Renal cortical epithelial cell (primary cell): ENCODE measurements around the gene SLC8A3. TPM values are rescaled to one million over a fixed set of nuclear protein-coding genes. Genes with fewer than 3 reads are reported as not detected.

Experiments used
- DNase-seq: peaks from one replicate; pipeline ENCODE4 v3.0.0-alpha.2; 2011; ENCODE audit warnings: low read depth
- total RNA-seq: library from RNA; depleted of rRNA; stranded (reverse); fragments of >200 nt; gene quantifications from 2 replicates; pipeline ENCODE4 v1.2.3, GENCODE V29; 2014

SLC8A3 gene
- total RNA-seq, 1 donor from 2014 or later: 0.15 TPM

DNA sequence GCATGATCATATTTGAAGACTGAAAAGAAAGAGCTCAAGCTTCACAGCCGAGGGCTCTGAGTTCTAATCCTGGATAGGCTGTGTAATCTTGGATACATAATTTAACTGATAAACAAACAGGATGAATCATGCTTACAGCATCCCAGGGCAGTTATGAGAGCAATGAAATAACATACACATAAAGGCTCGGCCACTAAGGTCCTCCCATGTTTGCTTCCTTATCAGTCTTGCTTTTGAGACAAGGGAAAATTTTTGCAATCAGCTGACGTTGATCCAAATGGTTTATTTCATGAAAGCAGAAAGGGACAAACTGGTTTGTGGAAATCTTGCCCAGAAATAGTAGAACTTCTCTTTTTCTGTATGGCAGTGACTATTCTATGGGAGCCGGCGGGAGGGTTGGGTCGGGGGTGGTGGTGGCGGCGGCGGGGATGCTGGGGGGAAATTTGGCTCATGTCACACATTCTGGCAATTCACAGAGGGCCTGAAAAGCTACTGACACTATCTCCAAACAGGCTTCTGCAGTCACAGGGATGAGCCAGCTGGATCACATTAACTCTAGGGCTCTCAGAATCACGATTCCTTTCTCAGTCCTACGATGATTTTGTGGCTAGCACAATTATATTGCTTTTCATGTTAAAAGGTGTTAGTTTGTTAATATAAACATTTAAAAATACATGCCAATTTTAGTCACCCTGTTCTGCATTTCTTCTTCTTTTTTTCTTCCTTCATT, 124.5 kb downstream of the SLC8A3 start:
- no peak for DNase-seq

DNA sequence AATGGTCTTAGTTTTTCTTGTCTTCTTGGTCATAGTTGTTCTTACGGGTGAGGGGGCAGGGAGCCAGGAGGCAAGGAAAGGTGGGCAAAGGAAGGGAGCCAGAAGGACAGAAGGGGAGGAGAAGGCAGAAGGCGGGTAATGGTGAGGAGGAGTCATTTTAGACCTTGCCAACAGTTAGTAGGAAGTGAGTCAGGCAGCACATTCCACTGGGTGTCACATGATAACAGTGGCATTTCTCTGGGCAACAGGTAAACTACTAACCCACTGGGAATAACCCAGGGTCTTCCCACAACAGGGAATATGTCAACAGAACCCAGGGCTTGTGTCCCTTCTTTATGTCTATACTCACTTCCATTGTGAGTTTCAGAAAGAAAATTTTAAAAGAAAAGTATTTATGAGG, 127.6 kb downstream of the SLC8A3 start:
- peak; percentile 52 for DNase-seq

DNA sequence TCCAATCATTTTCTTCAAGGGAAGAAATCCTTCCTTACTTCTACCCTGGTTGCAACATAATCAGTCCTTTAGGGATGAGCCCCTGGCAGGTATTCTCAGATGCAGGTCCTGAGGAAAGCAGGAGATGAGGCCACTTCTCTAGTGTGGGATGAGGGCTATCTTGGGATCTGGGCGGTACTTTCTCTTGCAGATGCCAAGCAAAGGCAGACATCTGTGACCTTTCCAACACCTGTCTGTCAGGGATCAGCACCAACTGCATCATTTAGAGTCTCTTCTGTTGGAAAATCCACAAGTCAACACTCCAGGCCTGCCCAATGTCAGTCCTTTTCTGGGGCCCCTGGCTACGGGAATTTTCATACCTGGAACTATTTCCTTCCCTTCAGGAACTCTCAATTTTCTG, 129.2 kb downstream of the SLC8A3 start:
- no peak for DNase-seq

DNA sequence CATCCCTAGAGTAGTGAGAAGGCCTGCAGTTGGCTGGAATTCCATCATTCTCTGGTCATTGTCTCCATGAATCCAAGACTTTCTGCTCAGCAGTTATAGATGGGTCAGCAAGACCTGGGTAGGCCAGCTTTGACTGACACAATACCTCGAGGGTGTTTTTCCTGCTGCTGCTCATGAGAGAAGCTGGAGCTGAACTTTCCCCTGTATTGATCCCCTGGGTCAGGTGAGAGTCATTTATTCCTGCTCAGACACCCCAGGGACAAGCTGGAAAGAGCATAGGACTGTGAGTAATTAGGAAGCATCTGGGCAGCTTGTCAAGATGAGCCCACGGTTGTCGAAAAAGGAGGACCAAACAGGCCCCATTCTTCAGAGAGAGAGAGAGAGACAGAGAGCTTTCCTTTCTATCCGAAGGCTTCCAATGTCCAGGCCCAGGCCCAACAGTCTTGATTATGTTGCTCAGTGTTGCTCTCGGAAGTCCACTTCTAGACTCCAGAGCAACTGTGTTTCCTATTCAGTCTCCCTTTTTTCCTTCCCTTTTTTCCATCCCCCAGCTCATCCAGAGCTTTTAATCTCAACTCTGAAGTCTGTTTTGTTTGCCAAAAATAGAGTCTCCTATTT, 131.1 kb downstream of the SLC8A3 start:
- DNase-seq: no peak

DNA sequence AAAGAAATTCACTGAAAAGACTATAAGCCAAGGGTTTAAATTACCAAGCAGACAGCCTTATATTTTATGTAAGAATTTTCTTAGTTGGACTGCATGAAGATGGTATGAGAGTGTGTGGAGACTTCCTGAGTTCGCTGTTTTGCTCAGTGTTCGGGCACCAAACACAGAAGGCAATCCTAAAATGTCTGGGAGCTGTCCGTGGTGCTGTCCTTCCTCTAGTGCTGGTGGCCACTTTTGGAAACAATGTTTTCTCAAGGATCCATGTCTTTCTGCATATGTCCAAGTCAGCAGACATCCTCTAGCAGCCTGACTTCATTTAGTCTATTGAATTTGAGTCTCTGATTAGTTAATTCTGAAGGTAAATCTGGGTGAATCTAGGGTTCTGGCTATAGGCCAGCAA, 135.8 kb downstream of the SLC8A3 start:
- peak; percentile 10 for DNase-seq

DNA sequence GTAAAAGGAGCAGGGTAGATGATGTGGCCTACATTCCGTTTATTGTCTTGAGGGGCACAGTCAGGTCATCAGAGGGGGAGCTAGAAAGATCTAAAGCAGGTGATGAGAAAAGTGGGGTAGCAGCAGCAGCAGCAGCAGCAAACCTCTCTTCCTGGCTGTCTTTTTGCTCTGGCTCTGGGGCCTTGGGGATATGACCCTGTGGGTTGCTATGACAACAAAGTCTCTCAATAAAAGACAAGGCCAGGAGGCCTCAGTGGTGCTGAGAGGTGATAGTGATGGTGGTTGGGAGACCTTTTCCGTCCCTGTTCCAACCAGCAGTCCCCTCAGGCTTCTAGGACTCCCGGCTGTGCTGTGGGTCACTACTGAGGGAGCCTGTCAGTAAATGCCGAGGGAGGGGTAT, 138.6 kb downstream of the SLC8A3 start:
- no peak for DNase-seq

DNA sequence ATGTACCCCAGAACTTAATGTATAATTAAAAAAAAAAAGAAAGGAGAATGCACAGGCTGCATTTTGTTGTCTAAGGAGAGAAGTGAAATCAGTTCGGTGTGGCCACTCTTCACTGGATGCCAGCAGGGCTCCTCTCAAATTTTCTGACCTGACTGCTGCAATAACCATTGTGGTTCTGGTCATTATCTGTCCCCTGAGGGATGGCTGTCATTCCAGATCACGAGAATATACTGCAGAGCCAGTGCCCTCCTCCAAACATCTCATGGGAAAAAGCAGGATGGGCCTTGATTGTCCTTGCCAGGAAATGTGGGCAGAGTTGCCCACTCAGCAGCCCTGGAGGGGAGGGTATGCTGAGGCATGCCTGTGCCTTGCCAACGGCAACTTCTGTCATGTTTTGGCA, 139.1 kb downstream of the SLC8A3 start:
- DNase-seq: no peak

DNA sequence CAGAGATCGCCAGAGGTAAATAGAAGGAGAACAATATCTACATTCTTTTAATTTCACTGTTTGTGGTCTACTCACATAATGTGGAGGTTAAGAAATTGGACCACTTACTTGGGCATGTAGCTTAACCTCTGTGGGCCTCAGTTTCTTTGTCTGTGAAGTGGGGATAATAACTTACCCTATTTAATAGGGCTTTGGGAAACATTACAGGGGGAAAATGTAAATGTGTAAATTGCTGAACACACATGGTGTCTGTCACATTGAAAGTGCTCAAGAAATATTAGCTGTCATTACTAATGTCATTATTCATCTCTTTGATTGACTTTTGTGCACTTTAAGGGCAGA, 140.5 kb downstream of the SLC8A3 start:
- peak; percentile 1 for DNase-seq

DNA sequence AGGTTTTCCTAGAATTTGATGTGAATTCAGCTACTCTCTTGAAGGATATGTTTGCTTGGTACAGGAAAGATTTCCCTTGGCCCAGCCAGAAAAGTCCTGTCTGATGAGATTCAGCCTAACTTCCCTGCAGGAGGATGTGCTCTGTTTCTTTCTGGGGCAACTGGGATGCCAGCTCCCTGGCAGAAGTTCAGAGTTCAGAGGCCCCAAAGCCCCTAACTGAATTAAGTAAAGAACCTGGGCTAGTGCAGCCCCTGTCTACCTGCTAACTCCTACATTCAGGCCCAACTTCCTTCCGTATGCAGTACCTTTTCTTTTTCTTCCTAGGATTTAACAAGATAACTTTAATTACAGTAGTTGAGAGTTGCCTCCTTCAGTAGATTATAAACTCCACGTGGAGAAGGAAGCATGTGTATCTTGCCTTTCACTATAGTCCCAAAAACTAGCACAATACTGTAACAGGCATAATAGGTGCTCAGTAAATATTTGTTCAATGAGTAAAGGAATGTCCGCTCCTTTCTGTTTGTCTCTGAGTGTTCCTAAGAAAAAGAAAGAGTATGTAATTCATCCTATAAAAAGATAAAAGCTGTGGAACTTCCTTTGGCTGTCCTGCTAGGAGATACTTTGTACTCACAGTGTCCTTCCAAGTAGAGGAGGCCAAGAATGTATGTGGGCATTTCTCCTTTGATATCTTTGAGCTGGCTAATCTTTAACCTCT, 141.0 kb downstream of the SLC8A3 start:
- DNase-seq: no peak

DNA sequence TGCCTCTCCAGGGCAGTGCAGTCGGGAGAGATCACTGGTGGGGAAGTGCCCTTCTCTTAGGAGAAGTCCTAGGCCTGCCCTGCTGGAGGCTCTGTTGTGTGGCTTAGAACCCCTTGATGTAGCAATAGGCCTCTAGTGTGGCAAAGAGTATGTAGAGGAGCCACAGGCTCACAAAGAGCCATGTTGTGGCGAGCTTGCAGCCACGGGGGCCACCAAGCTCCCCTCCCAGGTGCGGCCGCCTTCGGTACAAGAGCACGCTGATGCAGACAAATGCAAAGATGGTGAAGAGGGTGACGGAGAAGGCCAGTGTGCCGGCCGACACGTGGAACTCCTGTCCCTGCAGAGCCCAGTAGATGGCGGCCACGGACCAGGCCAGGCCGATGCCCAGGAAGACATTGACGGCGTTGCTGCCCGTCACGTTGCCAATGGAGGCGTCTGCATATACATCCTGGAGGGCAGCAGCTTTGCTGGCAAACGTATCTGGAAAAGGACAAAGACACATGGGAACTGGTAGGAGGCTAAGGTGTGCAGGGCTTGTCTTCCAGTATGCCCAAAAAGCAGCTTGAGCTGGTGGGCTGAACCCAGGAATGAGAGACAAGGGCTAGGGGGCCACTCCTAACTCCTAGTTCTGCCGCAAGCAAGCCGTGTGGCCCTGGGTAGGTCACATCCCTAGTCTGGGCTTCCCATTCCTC, 142.8 kb downstream of the SLC8A3 start:
- peak; percentile 13 for DNase-seq

DNA sequence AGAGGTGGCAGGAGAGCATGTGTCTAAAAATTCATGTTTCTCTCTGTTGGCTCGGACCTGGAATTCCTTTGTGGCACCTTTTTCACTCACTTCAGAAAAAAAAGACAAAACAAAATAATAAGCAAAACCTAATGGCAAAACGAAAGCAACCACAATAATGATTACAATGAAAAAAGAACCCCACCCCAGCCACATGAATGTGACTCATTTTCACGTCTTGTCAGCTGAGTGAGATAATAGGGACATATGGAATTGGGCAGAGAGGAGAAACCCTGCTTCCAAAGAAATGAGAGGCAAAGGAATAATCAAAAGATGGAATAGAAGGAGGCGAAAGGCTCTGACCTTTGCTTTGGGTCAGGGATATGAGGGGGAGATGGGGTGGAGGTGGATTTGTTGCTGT, 143.4 kb downstream of the SLC8A3 start:
- DNase-seq: no peak

DNA sequence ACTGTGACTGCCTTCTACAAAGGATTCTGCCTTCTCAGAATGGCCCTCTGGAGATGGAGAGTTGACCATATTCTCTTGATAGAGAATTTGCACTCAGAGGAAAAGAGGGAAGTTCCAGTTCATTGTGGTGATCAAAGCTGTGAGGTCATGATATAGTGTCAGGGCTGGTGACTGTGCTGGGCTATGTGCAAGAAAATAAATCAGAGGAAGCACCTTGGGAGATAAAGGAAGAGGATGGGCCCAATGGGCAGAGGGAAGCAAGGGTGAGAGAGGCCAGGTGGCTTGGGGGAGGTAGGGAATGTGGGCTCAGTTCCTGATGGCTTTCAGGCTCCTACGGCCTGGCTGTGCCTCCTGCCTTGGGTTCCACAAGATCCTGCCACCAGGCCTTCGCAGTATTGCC, 145.8 kb downstream of the SLC8A3 start:
- DNase-seq: no peak

DNA sequence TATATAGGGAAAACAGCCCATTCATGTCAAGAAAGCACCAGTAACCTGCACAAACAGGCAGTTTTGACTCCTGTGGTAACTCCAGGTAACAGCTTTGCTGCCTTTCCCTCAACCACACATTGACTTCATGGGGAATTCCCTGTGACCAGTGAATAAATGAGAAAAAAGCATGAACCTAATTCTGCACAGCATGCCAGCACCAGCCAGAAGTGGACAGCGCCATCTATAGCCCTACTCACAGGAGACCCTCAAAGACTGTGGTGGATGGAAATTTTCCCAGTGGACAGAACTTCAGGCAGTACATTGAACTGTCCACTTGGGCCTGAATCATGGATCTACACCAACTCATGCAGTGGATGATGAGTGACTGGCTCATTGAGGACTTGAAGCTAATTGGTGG, 152.1 kb downstream of the SLC8A3 start:
- no peak for DNase-seq

DNA sequence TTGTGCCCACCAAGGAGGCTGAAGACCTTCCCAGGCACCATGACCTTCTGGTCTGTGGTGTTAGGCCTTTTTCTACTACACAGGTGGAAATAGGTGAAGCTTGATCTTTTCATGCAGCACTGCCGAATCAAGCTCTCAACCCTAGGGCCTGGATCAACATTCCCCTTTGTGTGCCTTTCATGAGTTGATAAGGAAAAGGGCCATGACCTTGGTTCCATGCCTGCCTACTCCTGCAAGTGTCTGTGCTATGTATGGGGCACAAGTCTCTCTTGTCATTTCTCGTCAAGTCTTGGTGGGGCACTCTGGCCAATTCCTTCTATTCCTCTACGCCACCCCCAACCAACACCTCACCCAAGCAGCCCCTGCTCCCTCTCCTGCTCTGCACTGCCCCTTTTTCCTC, 154.5 kb downstream of the SLC8A3 start:
- no peak for DNase-seq

DNA sequence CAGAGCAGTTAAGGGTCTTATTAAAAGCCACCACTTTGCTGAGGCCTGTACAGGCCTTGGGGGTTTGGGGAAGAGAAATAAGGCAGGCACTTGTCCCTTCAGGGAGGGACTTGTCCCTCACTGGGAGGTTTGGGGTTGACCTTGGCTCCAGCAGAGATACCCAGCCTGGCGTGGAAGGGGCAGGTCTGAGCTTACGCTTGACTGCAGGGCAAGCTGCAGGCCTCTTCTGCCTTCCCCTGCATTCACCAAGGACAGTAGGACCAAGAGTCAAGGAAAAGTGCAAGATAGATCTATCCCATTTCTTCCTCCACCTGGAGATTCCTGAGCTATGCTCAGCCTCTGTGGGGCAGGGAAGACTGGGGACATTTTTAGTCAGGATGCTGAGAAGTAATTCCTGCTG, 155.2 kb downstream of the SLC8A3 start:
- DNase-seq: no peak

DNA sequence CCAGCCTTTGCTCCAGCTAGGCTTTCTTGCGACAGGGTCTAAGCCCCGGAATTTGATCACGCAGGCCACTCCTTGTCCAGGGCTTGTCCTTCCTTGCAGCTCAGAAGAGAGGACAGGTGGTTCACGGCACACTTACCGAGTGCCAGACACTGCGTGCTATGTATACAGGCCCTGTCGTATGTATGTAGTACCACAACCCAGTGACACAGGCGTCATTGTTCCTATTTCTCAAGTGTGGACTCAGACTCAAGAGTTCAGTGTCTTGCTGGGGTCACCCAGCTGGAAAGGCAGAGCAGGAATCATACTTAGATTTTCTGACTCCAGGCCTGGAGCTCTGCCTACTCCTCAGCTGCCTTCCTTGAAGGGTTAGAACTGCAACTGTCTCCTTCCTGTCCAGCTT, 155.6 kb downstream of the SLC8A3 start:
- DNase-seq: no peak

DNA sequence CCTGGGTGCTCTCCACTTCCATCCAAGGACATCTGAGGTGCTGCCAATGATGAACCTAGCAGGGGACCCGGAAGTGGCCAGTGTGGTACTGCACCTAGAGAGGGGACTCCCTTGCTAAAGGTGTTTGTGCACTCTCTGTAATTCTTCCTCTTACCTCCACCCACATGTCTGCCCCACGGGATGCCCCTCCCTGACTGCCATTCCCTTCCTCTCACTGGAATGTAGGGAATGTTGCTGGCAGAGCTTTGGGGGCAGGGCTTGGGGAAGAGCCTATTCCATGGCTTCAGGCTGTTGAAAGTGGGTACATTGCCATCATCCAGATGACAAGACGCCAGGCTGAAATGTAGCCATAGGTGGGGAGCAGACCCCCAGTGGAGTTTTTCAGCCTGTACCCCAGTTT, 156.3 kb downstream of the SLC8A3 start:
- peak; percentile 44 for DNase-seq

DNA sequence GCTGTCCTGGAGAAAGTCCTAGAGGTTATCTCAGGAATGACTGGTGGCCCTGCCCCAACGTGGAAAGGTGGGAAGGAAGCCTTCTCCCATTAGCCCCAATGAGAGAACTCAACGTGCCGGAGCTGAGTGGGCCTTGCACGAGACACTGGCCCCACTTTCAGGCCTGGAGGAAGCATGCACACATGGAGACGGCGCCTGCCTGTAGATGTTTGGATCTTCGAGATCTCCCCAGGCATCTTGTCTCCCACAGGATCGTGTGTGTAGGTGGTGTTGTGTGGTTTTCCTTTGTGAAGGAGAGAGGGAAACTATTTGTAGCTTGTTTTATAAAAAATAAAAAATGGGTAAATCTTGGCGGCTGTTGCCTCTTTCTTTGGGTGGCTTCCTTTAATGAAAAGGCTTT, 156.7 kb downstream of the SLC8A3 start:
- no peak for DNase-seq

DNA sequence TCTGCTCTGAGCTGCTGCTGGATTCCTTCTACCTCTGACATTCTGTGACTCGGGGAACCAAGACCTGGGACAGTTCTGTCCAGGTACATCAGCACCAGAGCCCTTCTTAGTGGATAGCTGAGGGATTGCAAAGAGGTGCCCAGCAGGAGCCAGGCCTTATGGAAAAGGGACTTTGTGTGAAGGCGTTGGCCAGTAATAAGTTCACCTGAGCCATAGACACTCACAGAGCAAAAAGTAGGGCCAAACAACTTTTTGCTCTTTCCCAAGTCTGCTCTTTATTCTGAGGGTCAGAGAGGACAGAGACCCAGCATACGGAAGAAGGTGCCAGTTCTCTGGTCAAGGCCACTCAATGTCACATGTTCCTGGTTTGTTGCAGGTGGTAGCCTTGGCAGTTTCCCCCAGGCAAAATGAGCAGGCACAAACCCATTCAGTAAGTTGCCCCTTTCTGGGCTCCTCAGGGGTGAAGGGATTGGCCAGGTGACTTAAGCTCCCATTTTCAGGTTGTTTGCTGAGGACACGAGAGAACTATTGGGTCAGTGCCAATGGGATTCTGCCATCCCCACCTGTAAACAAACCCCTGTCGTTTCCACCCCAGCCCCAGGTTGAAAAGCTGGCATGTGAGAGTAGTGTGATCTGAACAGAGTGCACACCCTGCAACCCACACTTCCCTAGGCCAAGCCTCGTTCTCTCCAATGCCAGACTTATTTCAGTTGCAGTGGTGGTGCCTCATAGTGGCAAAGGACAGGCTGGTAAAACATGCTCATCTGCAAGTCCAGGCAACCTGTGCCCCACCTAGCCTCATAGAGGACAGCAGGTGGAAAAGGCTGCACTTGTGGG, 159.2 kb downstream of the SLC8A3 start:
- DNase-seq: no peak

DNA sequence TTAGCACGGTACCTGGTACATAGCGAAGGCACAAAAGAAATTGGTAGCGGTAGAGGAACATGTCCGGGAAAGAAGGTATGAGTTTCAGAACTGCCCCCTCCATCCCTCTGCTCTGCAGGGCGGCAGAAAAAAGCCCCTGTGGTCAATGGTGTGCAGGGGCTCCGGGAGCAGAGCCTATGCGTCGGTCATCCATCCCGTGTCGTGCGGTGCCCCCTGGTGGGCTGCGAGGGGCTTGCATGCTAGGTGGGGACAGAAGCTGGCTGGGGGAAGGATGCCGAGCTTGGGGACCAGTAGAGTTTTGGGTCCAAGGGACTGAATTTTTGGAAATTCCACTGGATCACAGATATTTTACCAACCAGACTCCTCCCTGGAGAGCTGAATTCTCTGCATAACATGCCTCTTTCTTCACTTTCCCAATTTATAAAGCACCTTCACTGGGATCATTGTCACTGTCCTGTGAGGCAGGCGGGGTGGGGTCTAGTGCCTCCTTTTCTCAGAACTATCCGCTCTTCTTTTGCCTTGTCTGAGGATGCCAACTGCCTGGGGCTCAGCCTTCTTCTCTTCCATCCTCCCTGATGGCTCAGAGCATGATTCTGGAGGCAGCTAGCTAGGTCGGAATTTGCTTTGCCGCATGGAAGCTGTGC, 160.8 kb downstream of the SLC8A3 start:
- DNase-seq: peak; percentile 10

DNA sequence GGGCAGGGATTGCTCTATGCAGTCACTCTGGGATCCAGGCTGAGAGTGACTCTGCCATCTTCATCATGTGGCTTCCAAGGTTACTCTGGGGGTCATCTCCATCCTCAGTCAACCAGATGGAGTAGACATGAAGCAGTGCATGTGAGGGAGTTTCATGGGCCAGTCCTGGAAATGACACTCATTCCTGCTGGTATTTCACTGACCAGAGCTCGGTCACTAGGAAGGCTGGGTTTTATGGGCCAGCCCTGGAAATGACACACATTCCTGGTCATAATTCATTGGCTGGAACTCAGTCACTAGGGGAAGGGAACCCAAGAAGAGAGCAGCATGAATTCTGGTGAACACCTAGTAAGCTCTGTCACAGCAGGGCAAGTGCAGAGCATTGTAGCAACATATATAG, 164.9 kb downstream of the SLC8A3 start:
- DNase-seq: no peak
